CD14-positive monocyte (primary cell): ENCODE results near the gene GABARAPL1. TPM values are rescaled to one million over a fixed set of nuclear protein-coding genes. Genes with fewer than 3 reads are reported as not detected.

Experiments used
- DNase-seq, 3 donors: peaks; one replicate each; pipeline ENCODE4 v3.0.0-alpha.2; 2011 to 2022
- H2AFZ ChIP-seq: 2 replicates; pipeline ENCODE4 v1.6.0; 2012; ENCODE audit warnings: mild to moderate bottlenecking, low read depth, low read length, inconsistent platforms; ENCODE audit not compliant: insufficient read depth, poor library complexity, severe bottlenecking
- H3K27ac ChIP-seq, 2 donors: 1 replicate in 1 of 2; 2 replicates in 1 of 2; pipeline ENCODE4 v1.5.1; 2012 to 2013; ENCODE audit warnings: low read length in 2 of 2, control low read depth in 1 of 2, inconsistent platforms in 1 of 2, low read depth in 1 of 2, mild to moderate bottlenecking in 1 of 2
- H3K27me3 ChIP-seq, 2 donors: one replicate each; pipeline versions ENCODE4 v1.6.0 to v1.6.1; 2011 to 2013; ENCODE audit warnings: low read length in 2 of 2; ENCODE audit not compliant: control insufficient read depth in 2 of 2, insufficient read depth in 2 of 2
- H3K36me3 ChIP-seq, 2 donors: replicated peaks in 1 of 2; 1 replicate in 1 of 2; 2 replicates in 1 of 2; pipeline versions ENCODE4 v1.5.1 to v1.6.1; 2012 to 2013; ENCODE audit warnings: low read length in 2 of 2, control low read depth in 1 of 2, inconsistent platforms in 1 of 2, mild to moderate bottlenecking in 1 of 2; ENCODE audit not compliant: insufficient read depth in 2 of 2, control insufficient read depth in 1 of 2
- H3K4me1 ChIP-seq, 2 donors: 1 replicate in 1 of 2; 2 replicates in 1 of 2; pipeline versions ENCODE4 v1.5.1 to v1.6.1; 2012 to 2013; ENCODE audit warnings: low read length in 2 of 2, control low read depth in 1 of 2, inconsistent platforms in 1 of 2, mild to moderate bottlenecking in 1 of 2, moderate library complexity in 1 of 2; ENCODE audit not compliant: insufficient read depth in 2 of 2, control insufficient read depth in 1 of 2
- H3K4me2 ChIP-seq: replicated peaks from 2 replicates; pipeline ENCODE3; 2012; ENCODE audit warnings: low read length, moderate library complexity, mild to moderate bottlenecking; ENCODE audit not compliant: poor library complexity, severe bottlenecking; ENCODE audit errors: extremely low read depth
- H3K4me3 ChIP-seq, 3 experiments: fragments of 200-600 bp in 1 of 3; sonication (generic) in 1 of 3; replicated peaks in 1 of 3; 1 replicate in 2 of 3; 2 replicates in 1 of 3; pipeline ENCODE4 v1.5.1; 2011 to 2013; ENCODE audit warnings: low read length in 3 of 3, mild to moderate bottlenecking in 3 of 3, control low read depth in 2 of 3, low read depth in 2 of 3, inconsistent platforms in 1 of 3, moderate library complexity in 1 of 3
- H3K79me2 ChIP-seq: 2 replicates; pipeline ENCODE4 v1.6.0; 2012; ENCODE audit warnings: mild to moderate bottlenecking, control low read depth, inconsistent platforms, low read length, moderate library complexity; ENCODE audit not compliant: insufficient read depth
- H3K9ac ChIP-seq: 2 replicates; pipeline ENCODE4 v1.6.0; 2017; ENCODE audit warnings: low read length, mild to moderate bottlenecking; ENCODE audit not compliant: insufficient read depth, poor library complexity, severe bottlenecking
- H3K9me3 ChIP-seq, 2 donors: replicated peaks in 1 of 2; 1 replicate in 1 of 2; 2 replicates in 1 of 2; pipeline versions ENCODE4 v1.5.1 to v1.6.1; 2012 to 2013; ENCODE audit warnings: low read length in 2 of 2, control low read depth in 1 of 2; ENCODE audit not compliant: control insufficient read depth in 1 of 2, insufficient read depth in 1 of 2
- H4K20me1 ChIP-seq: 2 replicates; pipeline ENCODE4 v1.6.0; 2012; ENCODE audit warnings: mild to moderate bottlenecking, low read length, control low read depth, moderate library complexity; ENCODE audit not compliant: insufficient read depth
- H3K27ac Mint-ChIP-seq, 7 donors: one replicate each; pipeline ENCODE4 v1.8.0; 2020; ENCODE audit warnings: mild to moderate bottlenecking in 7 of 7, mixed read lengths in 7 of 7, moderate library complexity in 6 of 7, inconsistent platforms in 2 of 7
- H3K27me3 Mint-ChIP-seq, 3 donors: one replicate each; pipeline ENCODE4 v1.8.0; 2021 to 2022; ENCODE audit warnings: low read depth in 3 of 3, mild to moderate bottlenecking in 3 of 3, mixed read lengths in 3 of 3, moderate library complexity in 3 of 3, inconsistent platforms in 1 of 3
- H3K36me3 Mint-ChIP-seq, 2 donors: one replicate each; pipeline ENCODE4 v1.8.0; 2020; ENCODE audit warnings: mixed read lengths in 2 of 2, inconsistent platforms in 1 of 2, mild to moderate bottlenecking in 1 of 2
- H3K4me1 Mint-ChIP-seq: one replicate; pipeline ENCODE4 v1.8.0; 2020; ENCODE audit warnings: mild to moderate bottlenecking, mixed read lengths
- H3K4me3 Mint-ChIP-seq, 2 donors: one replicate each; pipeline ENCODE4 v1.8.0; 2020; ENCODE audit warnings: mild to moderate bottlenecking in 2 of 2, mixed read lengths in 2 of 2, moderate library complexity in 1 of 2
- H3K9me3 Mint-ChIP-seq, 7 donors: one replicate each; pipeline ENCODE4 v1.8.0; 2020 to 2022; ENCODE audit warnings: mixed read lengths in 7 of 7, mild to moderate bottlenecking in 6 of 7, moderate library complexity in 6 of 7, inconsistent platforms in 2 of 7
- WGBS: methylation state at CpG from one replicate; pipeline ENCODE4 v1.1.5; 2013; ENCODE audit warnings: missing lambda C conversion rate; ENCODE audit not compliant: insufficient coverage; 5-methylcytosine and 5-hydroxymethylcytosine counted together
- intact Hi-C, 2 donors: fragments of 100-400 bp; cut with micrococcal nuclease; formaldehyde crosslinking; loops; one replicate each; pipeline versions ENCODE4 v1.15.0 to v1.15.1; 2023
- polyA plus RNA-seq, 3 donors: library from polyadenylated mRNA; depleted of rRNA in 1 of 3; unstranded in 2 of 3; stranded (reverse) in 1 of 3; fragments of 300-500 nt in 2 of 3; fragments of >200 nt in 1 of 3; fragmentation: Illumina TruSeq in 2 of 3; gene quantifications; 1 replicate in 2 of 3; 2 replicates in 1 of 3; pipeline ENCODE4 v1.2.3, GENCODE V29; 2012 to 2021
- TF ChIP-seq, protein P1 (sequence below): fragments of 200-600 bp; IDR thresholded peaks from one replicate; pipeline ENCODE4 v1.8.0; 2022; ENCODE audit warnings: antibody characterized with exemption, mild to moderate bottlenecking

GABARAPL1 gene
- polyA plus RNA-seq, 3 donors = 13.1 to 291 (median 15.5) TPM

DNA sequence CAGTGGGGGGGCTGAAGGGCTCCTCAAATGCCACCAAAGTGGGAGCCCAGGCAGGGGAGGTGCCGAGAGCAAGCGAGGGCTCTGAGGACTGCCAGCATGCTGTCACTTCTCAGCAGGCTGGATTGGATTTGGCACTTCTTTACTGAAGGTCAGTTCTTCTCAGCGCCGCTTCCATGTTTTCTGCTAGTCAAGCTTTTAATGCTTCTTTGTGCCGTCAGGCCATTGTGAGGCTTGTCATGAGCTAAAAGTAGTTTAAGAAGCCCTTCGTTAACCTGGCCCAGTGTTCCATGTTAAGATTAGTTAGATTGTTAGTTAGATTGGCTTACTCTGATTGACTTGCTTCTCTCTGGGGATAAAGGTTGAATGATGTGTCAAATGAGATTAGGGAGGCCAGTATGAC is 13.4 kb downstream of the GABARAPL1 start:
- Histone ChIP-seq H4K20me1 (no peaks in the 10 kb centered on the region), H3K27ac (no peak overlapping the region), H3K27me3 (no peaks in the 10 kb centered on the region), H2AFZ (no peak overlapping the region), H3K9ac (no peak overlapping the region), H3K4me2 (no peak overlapping the region), H3K79me2 (no peaks in the 10 kb centered on the region), H3K4me3 (no peak overlapping the region), H3K36me3 (peaks cover 26 to 34% of the 10 kb centered on the region in 2 donors), H3K9me3 (no peaks in the 10 kb centered on the region), H3K4me1 (no peaks in the 10 kb centered on the region)
- DNase-seq = no peak
- TF ChIP-seq, protein P1, sequence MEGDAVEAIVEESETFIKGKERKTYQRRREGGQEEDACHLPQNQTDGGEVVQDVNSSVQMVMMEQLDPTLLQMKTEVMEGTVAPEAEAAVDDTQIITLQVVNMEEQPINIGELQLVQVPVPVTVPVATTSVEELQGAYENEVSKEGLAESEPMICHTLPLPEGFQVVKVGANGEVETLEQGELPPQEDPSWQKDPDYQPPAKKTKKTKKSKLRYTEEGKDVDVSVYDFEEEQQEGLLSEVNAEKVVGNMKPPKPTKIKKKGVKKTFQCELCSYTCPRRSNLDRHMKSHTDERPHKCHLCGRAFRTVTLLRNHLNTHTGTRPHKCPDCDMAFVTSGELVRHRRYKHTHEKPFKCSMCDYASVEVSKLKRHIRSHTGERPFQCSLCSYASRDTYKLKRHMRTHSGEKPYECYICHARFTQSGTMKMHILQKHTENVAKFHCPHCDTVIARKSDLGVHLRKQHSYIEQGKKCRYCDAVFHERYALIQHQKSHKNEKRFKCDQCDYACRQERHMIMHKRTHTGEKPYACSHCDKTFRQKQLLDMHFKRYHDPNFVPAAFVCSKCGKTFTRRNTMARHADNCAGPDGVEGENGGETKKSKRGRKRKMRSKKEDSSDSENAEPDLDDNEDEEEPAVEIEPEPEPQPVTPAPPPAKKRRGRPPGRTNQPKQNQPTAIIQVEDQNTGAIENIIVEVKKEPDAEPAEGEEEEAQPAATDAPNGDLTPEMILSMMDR = no peak
- Mint-ChIP-seq H3K9me3 (peaks cover 0 to 3% (median 0%) of the 10 kb centered on the region in 7 donors), H3K27me3 (no peaks in the 10 kb centered on the region), H3K4me1 (peaks cover 11% of the 10 kb centered on the region), H3K36me3 (peaks cover 36 to 37% of the 10 kb centered on the region in 2 donors), H3K4me3 (no peak overlapping the region), H3K27ac (peak overlapping the region in 1 of 7 donors; percentile 67)
- intact Hi-C loops = no loop called here
- 93% methylated on average over 4 of the region's 6 CpGs for WGBS

DNA sequence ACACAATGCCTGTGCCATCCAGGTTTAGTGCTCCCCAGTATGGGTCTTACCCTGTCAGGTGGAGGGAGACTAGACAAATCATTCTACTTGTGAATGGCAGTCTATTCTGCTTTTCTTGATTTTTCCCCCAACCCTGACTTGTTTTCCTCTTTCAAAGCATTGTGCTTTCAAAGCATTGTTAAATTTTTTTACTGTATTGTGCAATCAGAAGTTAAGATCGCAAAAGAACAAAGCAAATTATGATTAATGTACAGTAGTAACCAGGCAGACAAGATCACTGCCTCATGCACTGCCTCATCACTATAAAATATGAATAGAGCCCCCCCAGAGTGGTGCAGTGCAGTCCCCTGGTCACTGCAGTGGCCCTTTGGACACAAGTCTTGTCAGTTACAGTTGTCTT is 14.1 kb downstream of the GABARAPL1 start:
- Mint-ChIP-seq H3K4me1 (peaks cover 11% of the 10 kb centered on the region), H3K27me3 (no peaks in the 10 kb centered on the region), H3K9me3 (peaks cover 0 to 3% (median 1%) of the 10 kb centered on the region in 7 donors), H3K27ac (peak overlapping the region in 1 of 7 donors; percentile 4), H3K4me3 (no peak overlapping the region), H3K36me3 (peaks cover 30 to 31% of the 10 kb centered on the region in 2 donors)
- H3K27me3 ChIP-seq = no peaks in the 10 kb centered on the region
- H2AFZ ChIP-seq = no peak overlapping the region
- H3K9ac ChIP-seq = no peak overlapping the region
- peaks cover 19 to 28% of the 10 kb centered on the region in 2 donors for H3K36me3 ChIP-seq
- H3K79me2 ChIP-seq = no peaks in the 10 kb centered on the region
- WGBS = no CpG with 5 or more reads among the region's 1 CpG
- no peak overlapping the region for H3K4me2 ChIP-seq
- intact Hi-C loops = no loop called here
- no peak for DNase-seq
- no peaks in the 10 kb centered on the region for H4K20me1 ChIP-seq
- TF ChIP-seq, protein P1 = no peak
- H3K27ac ChIP-seq = no peak overlapping the region
- no peak overlapping the region for H3K4me3 ChIP-seq
- no peaks in the 10 kb centered on the region for H3K9me3 ChIP-seq
- no peaks in the 10 kb centered on the region for H3K4me1 ChIP-seq
